ENCODE data around the gene ABCC8.

DNA sequence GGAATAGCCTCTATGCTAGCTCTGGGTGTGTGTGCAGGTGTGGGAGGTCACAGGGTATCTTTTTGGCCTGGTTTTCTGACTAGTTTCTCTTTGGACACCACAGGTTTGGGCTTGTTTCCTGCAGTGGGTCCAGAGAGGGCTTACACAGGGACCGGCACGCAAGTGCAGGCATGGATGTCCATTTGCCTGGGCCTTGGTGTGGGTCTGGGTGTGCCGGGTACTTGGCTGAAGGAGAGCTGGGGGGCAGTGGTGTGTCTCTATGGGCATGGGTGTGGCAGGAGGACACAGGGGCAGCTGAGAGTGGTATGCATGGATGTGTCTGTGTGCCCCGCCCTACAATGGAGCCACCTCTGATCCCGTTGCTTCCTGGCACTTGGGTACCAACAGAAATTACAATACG, 80.7 kb downstream of the ABCC8 start:
- TF ChIP-seq, protein P1, sequence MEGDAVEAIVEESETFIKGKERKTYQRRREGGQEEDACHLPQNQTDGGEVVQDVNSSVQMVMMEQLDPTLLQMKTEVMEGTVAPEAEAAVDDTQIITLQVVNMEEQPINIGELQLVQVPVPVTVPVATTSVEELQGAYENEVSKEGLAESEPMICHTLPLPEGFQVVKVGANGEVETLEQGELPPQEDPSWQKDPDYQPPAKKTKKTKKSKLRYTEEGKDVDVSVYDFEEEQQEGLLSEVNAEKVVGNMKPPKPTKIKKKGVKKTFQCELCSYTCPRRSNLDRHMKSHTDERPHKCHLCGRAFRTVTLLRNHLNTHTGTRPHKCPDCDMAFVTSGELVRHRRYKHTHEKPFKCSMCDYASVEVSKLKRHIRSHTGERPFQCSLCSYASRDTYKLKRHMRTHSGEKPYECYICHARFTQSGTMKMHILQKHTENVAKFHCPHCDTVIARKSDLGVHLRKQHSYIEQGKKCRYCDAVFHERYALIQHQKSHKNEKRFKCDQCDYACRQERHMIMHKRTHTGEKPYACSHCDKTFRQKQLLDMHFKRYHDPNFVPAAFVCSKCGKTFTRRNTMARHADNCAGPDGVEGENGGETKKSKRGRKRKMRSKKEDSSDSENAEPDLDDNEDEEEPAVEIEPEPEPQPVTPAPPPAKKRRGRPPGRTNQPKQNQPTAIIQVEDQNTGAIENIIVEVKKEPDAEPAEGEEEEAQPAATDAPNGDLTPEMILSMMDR (conservative IDR thresholded peaks at IDR 0.05): no peak
- TF ChIP-seq EZH2 (IDR thresholded peaks at IDR 0.05; ENCODE audit: low read depth): no peak
